Osteocyte (in vitro differentiated cells): ENCODE measurements around the gene LINC00237. TPM values are rescaled to one million over a fixed set of nuclear protein-coding genes. Genes with fewer than 3 reads are reported as not detected.

Experiments used
- DNase-seq: peaks from one replicate; pipeline ENCODE4 v3.0.0; 2021; ENCODE audit warnings: mixed read lengths; ENCODE audit not compliant: unreplicated experiment; ENCODE audit errors: extremely low spot score
- H3K27ac Mint-ChIP-seq: one replicate; pipeline ENCODE4 v1.8.0; 2021; ENCODE audit warnings: mild to moderate bottlenecking, mixed read lengths; ENCODE audit not compliant: unreplicated experiment
- H3K27me3 Mint-ChIP-seq: one replicate; pipeline ENCODE4 v1.8.0; 2021; ENCODE audit warnings: mixed read lengths; ENCODE audit not compliant: unreplicated experiment
- H3K36me3 Mint-ChIP-seq: one replicate; pipeline ENCODE4 v1.8.0; 2021; ENCODE audit warnings: mixed read lengths; ENCODE audit not compliant: unreplicated experiment
- H3K4me1 Mint-ChIP-seq: one replicate; pipeline ENCODE4 v1.8.0; 2021; ENCODE audit warnings: mixed read lengths; ENCODE audit not compliant: unreplicated experiment
- H3K4me3 Mint-ChIP-seq: one replicate; pipeline ENCODE4 v1.8.0; 2021; ENCODE audit warnings: mild to moderate bottlenecking, moderate library complexity, mixed read lengths; ENCODE audit not compliant: unreplicated experiment
- H3K9me3 Mint-ChIP-seq: one replicate; pipeline ENCODE4 v1.8.0; 2021; ENCODE audit warnings: mixed read lengths; ENCODE audit not compliant: unreplicated experiment
- CTCF ChIP-seq: fragments of 200-600 bp; sonication (generic); IDR thresholded peaks from 2 replicates; pipeline ENCODE4 v1.5.0; 2021; ENCODE audit warnings: antibody characterized with exemption, mild to moderate bottlenecking, moderate library complexity
- total RNA-seq: library from RNA; stranded (reverse); gene quantifications from 2 replicates; pipeline ENCODE4 v1.2.1, GENCODE V29; 2021

Gene LINC00237
- total RNA-seq, 1 donor from 2014 or later, result not detected

DNA sequence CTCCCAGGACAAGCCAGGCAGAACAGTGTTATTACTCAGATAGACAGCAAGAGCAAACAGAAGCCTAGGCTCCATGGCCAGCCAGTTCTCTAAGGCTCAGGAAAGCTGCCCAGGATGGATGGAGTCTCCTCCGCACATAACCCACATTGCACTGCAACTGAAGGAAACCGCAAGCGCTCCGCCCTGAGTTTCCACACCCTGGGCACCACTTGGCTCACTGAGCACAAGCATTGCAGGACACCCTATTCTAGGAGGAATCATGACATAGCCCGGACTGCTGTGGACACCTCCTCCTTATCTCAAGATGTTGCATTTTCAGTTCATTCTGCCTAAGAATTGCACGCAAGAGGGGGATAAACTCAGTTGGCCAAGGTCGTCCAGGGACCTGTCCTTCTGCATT lies 42.9 kb downstream of the LINC00237 start:
- H3K36me3 Mint-ChIP-seq, result no peaks in the 10 kb centered on the region
- no peak overlapping the region for H3K4me3 Mint-ChIP-seq
- H3K4me1 Mint-ChIP-seq, result no peaks in the 10 kb centered on the region
- no peaks in the 10 kb centered on the region for H3K9me3 Mint-ChIP-seq
- peak; percentile 76 for DNase-seq
- peaks cover 7% of the 10 kb centered on the region for H3K27me3 Mint-ChIP-seq
- no peak for TF ChIP-seq CTCF
- H3K27ac Mint-ChIP-seq, result no peak overlapping the region

GRCh38 chr20:21053002-21053762 lies 53.0 kb downstream of the LINC00237 start:
- DNase-seq, result no peak
- H3K4me1 Mint-ChIP-seq, result no peaks in the 10 kb centered on the region
- no peak overlapping the region for H3K4me3 Mint-ChIP-seq
- H3K9me3 Mint-ChIP-seq, result no peaks in the 10 kb centered on the region
- no peaks in the 10 kb centered on the region for H3K27me3 Mint-ChIP-seq
- no peak overlapping the region for H3K27ac Mint-ChIP-seq
- no peak for TF ChIP-seq CTCF
- H3K36me3 Mint-ChIP-seq, result no peaks in the 10 kb centered on the region

DNA sequence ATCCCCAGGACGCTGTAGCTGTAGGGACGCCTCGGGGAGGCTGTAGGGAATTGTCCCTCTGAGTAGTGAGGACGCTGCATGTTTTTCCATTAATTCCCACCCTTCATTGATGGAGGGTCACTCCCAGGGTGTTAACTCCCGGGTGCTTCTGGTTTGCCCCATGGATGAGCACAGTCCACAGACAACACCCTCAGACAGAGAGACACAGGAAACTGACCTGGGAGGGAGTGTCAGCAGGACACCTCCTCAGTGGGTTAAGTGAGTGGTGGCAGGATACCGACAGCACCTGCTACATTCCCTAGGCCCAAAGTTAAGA lies 53.5 kb downstream of the LINC00237 start:
- Mint-ChIP-seq H3K36me3 (no peaks in the 10 kb centered on the region), H3K27ac (no peak overlapping the region), H3K4me3 (no peak overlapping the region), H3K4me1 (no peaks in the 10 kb centered on the region), H3K9me3 (no peaks in the 10 kb centered on the region), H3K27me3 (no peaks in the 10 kb centered on the region)
- TF ChIP-seq CTCF, result no peak
- no peak for DNase-seq

GRCh38 chr20:21052241-21052640 lies 53.9 kb downstream of the LINC00237 start:
- no peaks in the 10 kb centered on the region for H3K36me3 Mint-ChIP-seq
- H3K4me3 Mint-ChIP-seq, result no peak overlapping the region
- H3K4me1 Mint-ChIP-seq, result no peaks in the 10 kb centered on the region
- TF ChIP-seq CTCF, result no peak
- H3K27ac Mint-ChIP-seq, result no peak overlapping the region
- no peaks in the 10 kb centered on the region for H3K27me3 Mint-ChIP-seq
- peak; percentile 75 for DNase-seq
- no peaks in the 10 kb centered on the region for H3K9me3 Mint-ChIP-seq

- no peak for TF ChIP-seq CTCF
- H3K36me3 Mint-ChIP-seq, result no peaks in the 10 kb centered on the region
- H3K27ac Mint-ChIP-seq, result no peak overlapping the region
- peak; percentile 56 for DNase-seq
- H3K27me3 Mint-ChIP-seq, result no peaks in the 10 kb centered on the region
- no peak overlapping the region for H3K4me3 Mint-ChIP-seq
- H3K9me3 Mint-ChIP-seq, result no peaks in the 10 kb centered on the region
- no peaks in the 10 kb centered on the region for H3K4me1 Mint-ChIP-seq
These were observed 55.4 kb downstream of the LINC00237 start for GRCh38 chr20:21050710-21051109.
